A549 (cell line): ENCODE measurements around the gene DNAJC15. TPM values are rescaled to one million over a fixed set of nuclear protein-coding genes. Genes with fewer than 3 reads are reported as not detected.

ENCODE experiments used
- ATAC-seq, 2 experiments: fragments of 200-7000 bp in 1 of 2; fragments of >200 bp in 1 of 2; cut with Nextera tagmentation in 1 of 2; cut with Tn5 transposase in 1 of 2; 3 replicates each; pipeline versions ENCODE4 v1.8.0 to v1.9.1; 2018 to 2020; ENCODE audit warnings: mild to moderate bottlenecking in 1 of 2, moderate library complexity in 1 of 2
- CTCF ChIA-PET: fragments of 300-600 bp; sonication (Branson Sonifier 250); formaldehyde crosslinking; extraction: SDS; loops from one replicate; lab custom pipeline; 2021; ENCODE audit warnings: antibody characterized with exemption, inconsistent platforms; lab: Yijun Ruan, JAX
- POLR2A ChIA-PET: fragments of 350-600 bp; formaldehyde crosslinking; extraction: SDS; loops from one replicate; lab custom pipeline; 2021; ENCODE audit warnings: antibody characterized with exemption, inconsistent platforms; lab: Yijun Ruan, JAX
- DNase-seq, 2 experiments: peaks; one replicate each; pipeline versions ENCODE4 v3.0.0 to v3.0.0-alpha.2; 2011 to 2016; ENCODE audit warnings: low read depth in 1 of 2, low spot score in 1 of 2
- FAIRE-seq: peaks from 2 replicates; lab custom pipeline; 2011; peaks lifted over from hg19 to GRCh38; lab: Jason Lieb, UNC
- H3K27ac ChIP-seq, 2 experiments: fragments of >200 bp; sonication (Bioruptor Twin); formaldehyde crosslinking; 3 replicates each; pipeline ENCODE4 v1.5.1; 2016 to 2017
- H3K4me1 ChIP-seq: fragments of >200 bp; sonication (Bioruptor Twin); formaldehyde crosslinking; 3 replicates; pipeline ENCODE4 v1.6.1; 2016
- H3K4me2 ChIP-seq: fragments of >200 bp; sonication (Bioruptor Twin); formaldehyde crosslinking; 3 replicates; pipeline ENCODE4 v1.6.1; 2016
- H3K4me3 ChIP-seq: fragments of >200 bp; sonication (Bioruptor Twin); formaldehyde crosslinking; 3 replicates; pipeline ENCODE4 v1.5.1; 2016
- H3K9me3 ChIP-seq: fragments of >200 bp; sonication (Bioruptor Twin); formaldehyde crosslinking; 3 replicates; pipeline ENCODE4 v1.6.1; 2016
- CBX2 ChIP-seq: fragments of 200-600 bp; sonication (generic); IDR thresholded peaks from 2 replicates; pipeline ENCODE4 v1.6.1; 2016; ENCODE audit warnings: low read depth, mild to moderate bottlenecking, borderline replicate concordance
- CHD2 ChIP-seq: fragments of 150-350 bp; IDR thresholded peaks from 2 replicates; pipeline ENCODE4 v1.6.1; 2014; ENCODE audit warnings: low read length; ENCODE audit not compliant: partially characterized antibody
- FOSL2 ChIP-seq, 2 experiments: fragments of 450-650 bp in 1 of 2; fragments of >200 bp in 1 of 2; sonication (Bioruptor Twin) in 1 of 2; formaldehyde crosslinking; IDR thresholded peaks; 2 replicates each; pipeline versions ENCODE4 v1.5.0 to v1.6.1; 2016 to 2020; ENCODE audit warnings: mild to moderate bottlenecking in 1 of 2, moderate library complexity in 1 of 2
- GATA3 ChIP-seq: IDR thresholded peaks from 2 replicates; pipeline ENCODE4 v1.6.1; 2012; ENCODE audit warnings: borderline replicate concordance
- HEYL ChIP-seq: fragments of 250-450 bp; sonication (Bioruptor Pico); IDR thresholded peaks from 2 replicates; pipeline ENCODE4 v1.8.0; 2021; ENCODE audit warnings: mild to moderate bottlenecking, moderate library complexity
- HOXA7 ChIP-seq: fragments of 250-450 bp; sonication (Bioruptor Pico); IDR thresholded peaks from 2 replicates; pipeline ENCODE4 v1.5.0; 2020; ENCODE audit warnings: mild to moderate bottlenecking, moderate library complexity
- HOXB13 ChIP-seq: fragments of 250-450 bp; sonication (Bioruptor Pico); IDR thresholded peaks from 2 replicates; pipeline ENCODE4 v1.5.0; 2020; ENCODE audit warnings: low read depth, mild to moderate bottlenecking, moderate library complexity
- HOXB5 ChIP-seq: fragments of 250-450 bp; sonication (Bioruptor Pico); IDR thresholded peaks from 2 replicates; pipeline ENCODE4 v1.5.0; 2020; ENCODE audit warnings: mild to moderate bottlenecking, moderate library complexity
- JUNB ChIP-seq: fragments of >200 bp; sonication (Bioruptor Twin); formaldehyde crosslinking; IDR thresholded peaks from 2 replicates; pipeline ENCODE4 v1.6.1; 2016
- NFE2L2 ChIP-seq: fragments of 150-350 bp; conservative IDR thresholded peaks from 2 replicates; pipeline ENCODE4 v1.6.1; 2014; ENCODE audit warnings: low read length
- PHF8 ChIP-seq: fragments of 200-600 bp; sonication (generic); IDR thresholded peaks from 2 replicates; pipeline ENCODE4 v1.6.1; 2016; ENCODE audit warnings: low read depth, mild to moderate bottlenecking, antibody characterized with exemption, moderate library complexity, borderline replicate concordance
- POLR2AphosphoS2 ChIP-seq: conservative IDR thresholded peaks from 2 replicates; pipeline ENCODE4 v1.6.1; 2012; ENCODE audit warnings: low read length, improper control_type of control experiment, inconsistent platforms
- RARB ChIP-seq: fragments of 250-450 bp; sonication (Bioruptor Pico); IDR thresholded peaks from 2 replicates; pipeline ENCODE4 v1.8.0; 2021; ENCODE audit warnings: mild to moderate bottlenecking, moderate library complexity
- RNF2 ChIP-seq: fragments of 200-600 bp; sonication (generic); IDR thresholded peaks from 2 replicates; pipeline ENCODE4 v1.6.1; 2016; ENCODE audit warnings: low read depth, mild to moderate bottlenecking, antibody characterized with exemption, moderate library complexity, borderline replicate concordance
- SMC3 ChIP-seq: fragments of >200 bp; sonication (Bioruptor Twin); formaldehyde crosslinking; IDR thresholded peaks from 3 replicates; pipeline ENCODE4 v1.6.1; 2018; ENCODE audit warnings: inconsistent platforms
- TP53 ChIP-seq: fragments of 250-450 bp; sonication (Bioruptor Pico); IDR thresholded peaks from 2 replicates; pipeline ENCODE4 v1.5.0; 2021; ENCODE audit warnings: mild to moderate bottlenecking, moderate library complexity
- ZFP36 ChIP-seq: fragments of 450-650 bp; IDR thresholded peaks from 2 replicates; pipeline ENCODE4 v1.6.1; 2014; ENCODE audit warnings: borderline replicate concordance; ENCODE audit not compliant: partially characterized antibody
- WGBS: methylation state at CpG from one replicate; pipeline ENCODE4 v1.1.6; 2017; ENCODE audit errors: missing lambda C conversion rate; 5-methylcytosine and 5-hydroxymethylcytosine counted together
- polyA plus RNA-seq, 4 experiments: library from polyadenylated mRNA; depleted of rRNA in 3 of 4; stranded (reverse); fragments of >200 nt; fragmentation: RNase III in 1 of 4; extraction: RNeasy Plus Mini Kit Qiagen cat#74134 plus additional on column Dnase treatment in 1 of 4; gene quantifications; 2 replicates in 3 of 4; 3 replicates in 1 of 4; pipeline ENCODE4 v1.2.3, GENCODE V29; 2011 to 2017
- TF ChIP-seq, protein P1 (sequence below): fragments of 450-650 bp; IDR thresholded peaks from 2 replicates; pipeline ENCODE4 v1.6.1; 2014; ENCODE audit warnings: antibody characterized with exemption
- TF ChIP-seq, protein P2 (sequence below): fragments of 150-350 bp; IDR thresholded peaks from 2 replicates; pipeline ENCODE4 v1.6.1; 2014; ENCODE audit warnings: low read depth, mild to moderate bottlenecking, low read length
- TF ChIP-seq, protein P3 (sequence below): fragments of 200-600 bp; sonication (generic); IDR thresholded peaks from 2 replicates; pipeline ENCODE4 v1.6.1; 2016; ENCODE audit warnings: antibody characterized with exemption, mild to moderate bottlenecking, moderate library complexity
- TF ChIP-seq, protein P4 (sequence below): IDR thresholded peaks from 2 replicates; pipeline ENCODE4 v1.6.1; 2012
- TF ChIP-seq, protein P5 (sequence below): fragments of >200 bp; sonication (Bioruptor Twin); formaldehyde crosslinking; IDR thresholded peaks from 2 replicates; pipeline ENCODE4 v1.6.1; 2016
- TF ChIP-seq, protein P6 (sequence below): IDR thresholded peaks from 2 replicates; pipeline ENCODE4 v1.6.1; 2012; ENCODE audit warnings: low read depth, borderline replicate concordance
- TF ChIP-seq, protein P7 (sequence below): fragments of 250-450 bp; sonication (Bioruptor Pico); IDR thresholded peaks from 2 replicates; pipeline ENCODE4 v1.5.0; 2021; ENCODE audit warnings: mild to moderate bottlenecking, moderate library complexity, borderline replicate concordance

DNAJC15 gene
- polyA plus RNA-seq, 2 of the 4 experiments (the other 2 are of a cell fraction) = 0.03 to 0.05 TPM

DNA sequence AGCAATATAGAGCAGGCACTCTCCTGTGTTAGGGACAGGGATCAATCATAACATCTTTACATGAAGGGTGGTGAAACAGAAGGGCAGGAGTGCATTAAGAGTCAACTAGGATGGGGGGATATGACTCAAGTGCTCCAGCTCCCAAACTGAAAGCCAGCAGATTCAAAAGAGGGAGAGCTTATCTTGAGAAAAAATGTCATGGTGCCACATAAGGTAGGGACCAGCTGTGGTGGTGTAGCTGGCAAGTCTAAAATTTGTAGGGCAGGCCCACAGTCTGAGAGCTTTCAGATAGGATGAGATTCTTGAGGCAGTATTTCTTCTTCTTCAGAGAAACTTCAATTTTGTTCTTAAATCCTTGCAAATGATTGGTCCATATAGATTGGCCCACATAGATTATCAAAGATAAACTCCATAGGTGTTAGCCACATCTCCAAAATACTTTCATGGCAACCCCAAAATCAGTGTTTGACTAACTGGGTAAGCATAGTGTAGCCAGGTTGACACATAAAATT, 19.1 kb downstream of the DNAJC15 start:
- no peak for ATAC-seq
- FAIRE-seq = no peak
- Histone ChIP-seq H3K9me3 (no peaks in the 10 kb centered on the region), H3K27ac (peak overlapping the region; percentile 55 to 89; a peak in 2 of 6 replicates), H3K4me2 (no peak overlapping the region), H3K4me3 (no peak overlapping the region), H3K4me1 (peaks cover 34% of the 10 kb centered on the region)
- TF ChIP-seq RARB (CRISPR knock-in tag) = no peak
- no peak for TF ChIP-seq CBX2
- TF ChIP-seq, protein P1, sequence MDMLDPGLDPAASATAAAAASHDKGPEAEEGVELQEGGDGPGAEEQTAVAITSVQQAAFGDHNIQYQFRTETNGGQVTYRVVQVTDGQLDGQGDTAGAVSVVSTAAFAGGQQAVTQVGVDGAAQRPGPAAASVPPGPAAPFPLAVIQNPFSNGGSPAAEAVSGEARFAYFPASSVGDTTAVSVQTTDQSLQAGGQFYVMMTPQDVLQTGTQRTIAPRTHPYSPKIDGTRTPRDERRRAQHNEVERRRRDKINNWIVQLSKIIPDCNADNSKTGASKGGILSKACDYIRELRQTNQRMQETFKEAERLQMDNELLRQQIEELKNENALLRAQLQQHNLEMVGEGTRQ = no peak
- TF ChIP-seq TP53 (CRISPR knock-in tag) = no peak
- TF ChIP-seq PHF8 = no peak
- TF ChIP-seq NFE2L2 = no peak
- no peak for TF ChIP-seq GATA3
- ChIA-PET CTCF (no interaction called here), POLR2A (no interaction called here)
- DNase-seq = no peak

DNA sequence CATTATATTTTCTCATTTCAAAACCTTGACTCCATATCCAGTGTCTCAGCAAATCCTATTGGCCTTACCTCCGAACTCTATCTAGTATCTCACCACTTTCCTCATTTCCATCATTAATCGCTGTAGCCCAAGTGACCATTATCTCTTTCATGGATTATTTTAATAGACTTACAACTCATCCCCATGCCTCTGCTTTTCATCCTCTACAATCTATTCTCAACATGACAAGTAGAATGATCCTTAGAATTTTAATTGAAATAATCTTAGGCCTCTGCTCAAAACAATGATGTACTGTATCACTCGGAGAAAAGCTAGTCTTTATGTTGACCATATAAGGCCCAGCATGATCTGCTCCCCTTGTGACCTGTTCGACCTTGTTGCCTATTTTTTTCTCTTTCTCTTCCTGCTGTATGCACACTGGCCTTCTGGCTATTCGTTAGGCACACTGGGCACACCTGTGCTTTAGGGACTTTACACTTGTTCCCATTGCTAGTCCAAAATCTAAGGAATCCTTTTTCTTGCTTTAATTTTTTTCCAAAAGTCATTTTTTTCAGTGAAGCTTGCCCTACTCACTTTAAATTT, 21.4 kb downstream of the DNAJC15 start:
- no peak for DNase-seq
- Histone ChIP-seq H3K27ac (peak overlapping the region; percentile 84 to 89), H3K9me3 (no peaks in the 10 kb centered on the region), H3K4me2 (peak overlapping the region; percentile 71), H3K4me1 (peaks cover 41% of the 10 kb centered on the region), H3K4me3 (no peak overlapping the region)
- WGBS = 82% methylated on average over 5 of the region's 5 CpGs
- no peak for ATAC-seq
- TF ChIP-seq, protein P2, sequence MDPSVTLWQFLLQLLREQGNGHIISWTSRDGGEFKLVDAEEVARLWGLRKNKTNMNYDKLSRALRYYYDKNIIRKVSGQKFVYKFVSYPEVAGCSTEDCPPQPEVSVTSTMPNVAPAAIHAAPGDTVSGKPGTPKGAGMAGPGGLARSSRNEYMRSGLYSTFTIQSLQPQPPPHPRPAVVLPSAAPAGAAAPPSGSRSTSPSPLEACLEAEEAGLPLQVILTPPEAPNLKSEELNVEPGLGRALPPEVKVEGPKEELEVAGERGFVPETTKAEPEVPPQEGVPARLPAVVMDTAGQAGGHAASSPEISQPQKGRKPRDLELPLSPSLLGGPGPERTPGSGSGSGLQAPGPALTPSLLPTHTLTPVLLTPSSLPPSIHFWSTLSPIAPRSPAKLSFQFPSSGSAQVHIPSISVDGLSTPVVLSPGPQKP = no peak
- TF ChIP-seq, protein P3, sequence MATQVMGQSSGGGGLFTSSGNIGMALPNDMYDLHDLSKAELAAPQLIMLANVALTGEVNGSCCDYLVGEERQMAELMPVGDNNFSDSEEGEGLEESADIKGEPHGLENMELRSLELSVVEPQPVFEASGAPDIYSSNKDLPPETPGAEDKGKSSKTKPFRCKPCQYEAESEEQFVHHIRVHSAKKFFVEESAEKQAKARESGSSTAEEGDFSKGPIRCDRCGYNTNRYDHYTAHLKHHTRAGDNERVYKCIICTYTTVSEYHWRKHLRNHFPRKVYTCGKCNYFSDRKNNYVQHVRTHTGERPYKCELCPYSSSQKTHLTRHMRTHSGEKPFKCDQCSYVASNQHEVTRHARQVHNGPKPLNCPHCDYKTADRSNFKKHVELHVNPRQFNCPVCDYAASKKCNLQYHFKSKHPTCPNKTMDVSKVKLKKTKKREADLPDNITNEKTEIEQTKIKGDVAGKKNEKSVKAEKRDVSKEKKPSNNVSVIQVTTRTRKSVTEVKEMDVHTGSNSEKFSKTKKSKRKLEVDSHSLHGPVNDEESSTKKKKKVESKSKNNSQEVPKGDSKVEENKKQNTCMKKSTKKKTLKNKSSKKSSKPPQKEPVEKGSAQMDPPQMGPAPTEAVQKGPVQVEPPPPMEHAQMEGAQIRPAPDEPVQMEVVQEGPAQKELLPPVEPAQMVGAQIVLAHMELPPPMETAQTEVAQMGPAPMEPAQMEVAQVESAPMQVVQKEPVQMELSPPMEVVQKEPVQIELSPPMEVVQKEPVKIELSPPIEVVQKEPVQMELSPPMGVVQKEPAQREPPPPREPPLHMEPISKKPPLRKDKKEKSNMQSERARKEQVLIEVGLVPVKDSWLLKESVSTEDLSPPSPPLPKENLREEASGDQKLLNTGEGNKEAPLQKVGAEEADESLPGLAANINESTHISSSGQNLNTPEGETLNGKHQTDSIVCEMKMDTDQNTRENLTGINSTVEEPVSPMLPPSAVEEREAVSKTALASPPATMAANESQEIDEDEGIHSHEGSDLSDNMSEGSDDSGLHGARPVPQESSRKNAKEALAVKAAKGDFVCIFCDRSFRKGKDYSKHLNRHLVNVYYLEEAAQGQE = no peak
- TF ChIP-seq POLR2AphosphoS2 (no peak), HOXA7 (no peak), CHD2 (no peak), RARB (CRISPR knock-in tag) (no peak), FOSL2 (IDR thresholded peaks at IDR 0.05) (no peak), FOSL2 (CRISPR knock-in tag; IDR thresholded peaks at IDR 0.05) (no peak), NFE2L2 (no peak), RNF2 (no peak), ZFP36 (no peak), JUNB (no peak), HEYL (no peak), SMC3 (no peak), HOXB5 (no peak), HOXB13 (CRISPR knock-in tag) (no peak)
- TF ChIP-seq, protein P4, sequence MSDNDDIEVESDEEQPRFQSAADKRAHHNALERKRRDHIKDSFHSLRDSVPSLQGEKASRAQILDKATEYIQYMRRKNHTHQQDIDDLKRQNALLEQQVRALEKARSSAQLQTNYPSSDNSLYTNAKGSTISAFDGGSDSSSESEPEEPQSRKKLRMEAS = no peak
- TF ChIP-seq, protein P5, sequence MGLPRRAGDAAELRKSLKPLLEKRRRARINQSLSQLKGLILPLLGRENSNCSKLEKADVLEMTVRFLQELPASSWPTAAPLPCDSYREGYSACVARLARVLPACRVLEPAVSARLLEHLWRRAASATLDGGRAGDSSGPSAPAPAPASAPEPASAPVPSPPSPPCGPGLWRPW = no peak
- TF ChIP-seq, protein P6, sequence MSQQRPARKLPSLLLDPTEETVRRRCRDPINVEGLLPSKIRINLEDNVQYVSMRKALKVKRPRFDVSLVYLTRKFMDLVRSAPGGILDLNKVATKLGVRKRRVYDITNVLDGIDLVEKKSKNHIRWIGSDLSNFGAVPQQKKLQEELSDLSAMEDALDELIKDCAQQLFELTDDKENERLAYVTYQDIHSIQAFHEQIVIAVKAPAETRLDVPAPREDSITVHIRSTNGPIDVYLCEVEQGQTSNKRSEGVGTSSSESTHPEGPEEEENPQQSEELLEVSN = no peak
- TF ChIP-seq, protein P7, sequence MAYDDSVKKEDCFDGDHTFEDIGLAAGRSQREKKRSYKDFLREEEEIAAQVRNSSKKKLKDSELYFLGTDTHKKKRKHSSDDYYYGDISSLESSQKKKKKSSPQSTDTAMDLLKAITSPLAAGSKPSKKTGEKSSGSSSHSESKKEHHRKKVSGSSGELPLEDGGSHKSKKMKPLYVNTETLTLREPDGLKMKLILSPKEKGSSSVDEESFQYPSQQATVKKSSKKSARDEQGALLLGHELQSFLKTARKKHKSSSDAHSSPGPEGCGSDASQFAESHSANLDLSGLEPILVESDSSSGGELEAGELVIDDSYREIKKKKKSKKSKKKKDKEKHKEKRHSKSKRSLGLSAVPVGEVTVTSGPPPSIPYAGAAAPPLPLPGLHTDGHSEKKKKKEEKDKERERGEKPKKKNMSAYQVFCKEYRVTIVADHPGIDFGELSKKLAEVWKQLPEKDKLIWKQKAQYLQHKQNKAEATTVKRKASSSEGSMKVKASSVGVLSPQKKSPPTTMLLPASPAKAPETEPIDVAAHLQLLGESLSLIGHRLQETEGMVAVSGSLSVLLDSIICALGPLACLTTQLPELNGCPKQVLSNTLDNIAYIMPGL (CRISPR knock-in tag) = no peak
- CTCF ChIA-PET = interaction anchor here (1.2 kb wide), 1 partner anchor 75 kb away, joined by 3 read pairs; no protein-coding TSS in a partner anchor
- POLR2A ChIA-PET = no interaction called here
- FAIRE-seq = no peak
